ENCODE results near the gene PPP1R37.
A peak's percentile ranks its signal among the peaks of the same experiment; 100 is the strongest.

DNA sequence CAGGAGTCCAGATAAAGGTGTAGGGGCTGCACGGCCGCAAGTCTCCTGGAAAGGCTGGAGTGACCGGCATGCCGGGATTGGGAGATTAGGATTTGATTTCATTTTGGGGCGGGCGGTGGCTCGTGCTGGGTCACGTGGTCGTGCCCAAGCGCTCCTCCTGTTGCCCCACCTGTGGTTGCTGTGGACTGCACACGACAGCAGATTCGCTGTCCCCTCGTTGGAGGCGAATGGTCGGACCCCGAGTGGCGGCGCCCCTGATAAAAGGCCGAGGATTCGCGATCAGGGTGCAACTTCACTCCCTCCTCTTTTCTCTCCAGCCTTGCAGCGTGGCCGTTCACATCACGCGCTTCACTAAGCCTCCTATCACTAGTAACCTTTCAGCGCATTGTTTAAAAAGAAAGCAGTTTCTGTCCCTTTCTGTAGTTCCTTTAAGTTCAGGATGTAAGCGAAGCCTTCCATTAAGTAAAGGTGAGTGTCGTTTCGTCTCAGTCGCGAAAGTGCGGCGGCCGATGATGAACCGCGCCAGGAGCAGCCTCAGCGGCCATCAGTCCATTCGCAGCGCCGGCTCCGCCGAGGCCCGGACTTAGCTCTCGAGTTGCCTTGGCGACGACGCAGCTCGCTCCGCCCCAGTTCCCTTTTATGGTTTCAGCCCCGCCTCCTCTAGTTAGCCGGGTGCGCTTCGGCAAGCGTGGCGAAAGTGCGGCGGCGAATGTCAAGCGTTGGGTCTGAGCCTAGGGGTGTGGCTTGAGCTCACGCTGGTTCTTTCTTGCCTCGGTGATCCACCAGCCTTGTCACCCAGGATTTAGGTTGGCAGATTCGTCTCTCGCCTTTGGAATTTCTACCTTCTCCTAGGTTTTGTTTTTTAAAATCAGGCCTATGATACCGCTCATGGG is 1.7 kb upstream of the PPP1R37 start:
- TF ChIP-seq, protein P1, sequence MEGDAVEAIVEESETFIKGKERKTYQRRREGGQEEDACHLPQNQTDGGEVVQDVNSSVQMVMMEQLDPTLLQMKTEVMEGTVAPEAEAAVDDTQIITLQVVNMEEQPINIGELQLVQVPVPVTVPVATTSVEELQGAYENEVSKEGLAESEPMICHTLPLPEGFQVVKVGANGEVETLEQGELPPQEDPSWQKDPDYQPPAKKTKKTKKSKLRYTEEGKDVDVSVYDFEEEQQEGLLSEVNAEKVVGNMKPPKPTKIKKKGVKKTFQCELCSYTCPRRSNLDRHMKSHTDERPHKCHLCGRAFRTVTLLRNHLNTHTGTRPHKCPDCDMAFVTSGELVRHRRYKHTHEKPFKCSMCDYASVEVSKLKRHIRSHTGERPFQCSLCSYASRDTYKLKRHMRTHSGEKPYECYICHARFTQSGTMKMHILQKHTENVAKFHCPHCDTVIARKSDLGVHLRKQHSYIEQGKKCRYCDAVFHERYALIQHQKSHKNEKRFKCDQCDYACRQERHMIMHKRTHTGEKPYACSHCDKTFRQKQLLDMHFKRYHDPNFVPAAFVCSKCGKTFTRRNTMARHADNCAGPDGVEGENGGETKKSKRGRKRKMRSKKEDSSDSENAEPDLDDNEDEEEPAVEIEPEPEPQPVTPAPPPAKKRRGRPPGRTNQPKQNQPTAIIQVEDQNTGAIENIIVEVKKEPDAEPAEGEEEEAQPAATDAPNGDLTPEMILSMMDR (IDR thresholded peaks at IDR 0.05; ENCODE audit: poor library complexity, severe bottlenecking): no peak
- peak; percentile 87 for TF ChIP-seq POLR2AphosphoS5 (IDR thresholded peaks at IDR 0.05)
